ENCODE measurements around the gene TSPYL1.

DNA sequence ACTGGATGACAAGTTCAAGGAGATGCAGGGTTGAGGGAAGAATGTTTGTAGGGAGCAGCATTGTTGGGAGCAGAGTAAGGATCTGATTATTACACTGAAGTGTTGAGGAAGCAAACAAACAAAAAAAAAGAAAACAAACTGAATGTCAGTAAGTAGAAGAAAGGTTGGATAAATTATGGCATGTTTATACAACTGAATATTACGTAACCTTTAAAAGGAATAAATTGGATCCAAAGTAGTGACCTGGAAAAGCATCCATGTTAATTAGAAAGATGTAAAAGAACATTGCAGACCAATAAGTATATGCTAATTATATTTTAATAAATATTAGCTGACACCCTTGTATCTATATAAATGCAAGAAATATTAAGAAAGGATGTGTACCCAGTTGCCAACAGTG lies 12.8 kb upstream of the TSPYL1 start:
- no peak for TF ChIP-seq EZH2 (IDR thresholded peaks at IDR 0.05; ENCODE audit: low read length, unreplicated experiment)
- TF ChIP-seq CTCF (conservative IDR thresholded peaks at IDR 0.05; ENCODE audit: low read depth, low read length): no peak

All from PC-3 (cell line).